ENCODE measurements around the gene RIOK3.

DNA sequence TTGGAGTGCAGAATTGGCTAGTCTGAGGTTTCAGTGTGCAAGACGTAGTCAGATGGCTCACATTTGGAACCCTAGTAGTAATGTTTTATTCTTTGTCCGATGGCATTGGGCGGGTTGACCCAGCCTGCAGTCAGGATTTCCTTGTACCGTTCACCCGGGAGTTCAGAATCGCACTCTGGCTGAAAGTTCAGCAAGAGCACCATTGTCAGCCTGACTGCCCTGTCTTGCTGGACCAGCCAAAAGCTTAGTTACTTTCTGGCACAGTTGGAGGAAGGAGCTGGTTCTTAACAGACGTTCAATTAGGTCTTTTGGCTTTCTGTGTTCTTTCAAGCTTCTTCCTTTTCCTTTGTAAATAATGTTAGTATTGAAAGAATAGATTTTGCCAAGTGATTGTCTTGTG, 68.8 kb downstream of the RIOK3 start:
- no peak for TF ChIP-seq POLR2A (IDR thresholded peaks at IDR 0.05)
- no peak for TF ChIP-seq EP300 (IDR thresholded peaks at IDR 0.05)

Measured in ovary (tissue), 1 donor.